SU-DHL-6 (cell line): ENCODE results near the gene OPHN1.

Source experiments
- EZH2phosphoT487 ChIP-seq: fragments of 200-600 bp; sonication (generic), shearing (Covaris generic); conservative IDR thresholded peaks from 2 replicates; pipeline ENCODE4 v1.6.1; 2018; ENCODE audit warnings: mild to moderate bottlenecking, antibody characterized with exemption, low read length, moderate library complexity, mixed read lengths
- TF ChIP-seq, protein P1 (sequence below): fragments of 200-600 bp; sonication (generic); IDR thresholded peaks from one replicate; pipeline ENCODE4 v1.5.1; 2017; ENCODE audit warnings: antibody characterized with exemption, mild to moderate bottlenecking, low read length, moderate library complexity; ENCODE audit not compliant: insufficient read depth, poor library complexity, severe bottlenecking

- TF ChIP-seq, protein P1, sequence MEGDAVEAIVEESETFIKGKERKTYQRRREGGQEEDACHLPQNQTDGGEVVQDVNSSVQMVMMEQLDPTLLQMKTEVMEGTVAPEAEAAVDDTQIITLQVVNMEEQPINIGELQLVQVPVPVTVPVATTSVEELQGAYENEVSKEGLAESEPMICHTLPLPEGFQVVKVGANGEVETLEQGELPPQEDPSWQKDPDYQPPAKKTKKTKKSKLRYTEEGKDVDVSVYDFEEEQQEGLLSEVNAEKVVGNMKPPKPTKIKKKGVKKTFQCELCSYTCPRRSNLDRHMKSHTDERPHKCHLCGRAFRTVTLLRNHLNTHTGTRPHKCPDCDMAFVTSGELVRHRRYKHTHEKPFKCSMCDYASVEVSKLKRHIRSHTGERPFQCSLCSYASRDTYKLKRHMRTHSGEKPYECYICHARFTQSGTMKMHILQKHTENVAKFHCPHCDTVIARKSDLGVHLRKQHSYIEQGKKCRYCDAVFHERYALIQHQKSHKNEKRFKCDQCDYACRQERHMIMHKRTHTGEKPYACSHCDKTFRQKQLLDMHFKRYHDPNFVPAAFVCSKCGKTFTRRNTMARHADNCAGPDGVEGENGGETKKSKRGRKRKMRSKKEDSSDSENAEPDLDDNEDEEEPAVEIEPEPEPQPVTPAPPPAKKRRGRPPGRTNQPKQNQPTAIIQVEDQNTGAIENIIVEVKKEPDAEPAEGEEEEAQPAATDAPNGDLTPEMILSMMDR = no peak
- no peak for TF ChIP-seq EZH2phosphoT487
Measured at GRCh38 chrX:68307769-68308168, 125.5 kb downstream of the OPHN1 start.
